ENCODE results near the gene RAD51B.
"Not testable (repeated sequence)": the region's sequence is repeated elsewhere in the genome, so short reads cannot be mapped to it uniquely, and the experiment has no call there.

The RAD51B gene

GRCh38 chr14:68036202-68036601 lies 216.6 kb downstream of the RAD51B start:
- H3K9ac ChIP-seq (ENCODE audit: low read length), result no peak overlapping the region
- no peaks in the 10 kb centered on the region for H3K4me1 ChIP-seq (ENCODE audit: control insufficient read depth, insufficient read depth, low read length)
- DNase-seq (ENCODE audit: low read depth), result no peak
- no peak overlapping the region for H3K4me3 ChIP-seq (ENCODE audit: low read length)
- H3K36me3 ChIP-seq (ENCODE audit: control insufficient read depth, insufficient read depth, low read length, severe bottlenecking), result no peaks in the 10 kb centered on the region
- no peaks in the 10 kb centered on the region for H3K27me3 ChIP-seq (replicated peaks; ENCODE audit: control insufficient read depth, insufficient read depth, low read length)
- H3K9me3 ChIP-seq (ENCODE audit: control insufficient read depth, low read length), result no peaks in the 10 kb centered on the region

DNA sequence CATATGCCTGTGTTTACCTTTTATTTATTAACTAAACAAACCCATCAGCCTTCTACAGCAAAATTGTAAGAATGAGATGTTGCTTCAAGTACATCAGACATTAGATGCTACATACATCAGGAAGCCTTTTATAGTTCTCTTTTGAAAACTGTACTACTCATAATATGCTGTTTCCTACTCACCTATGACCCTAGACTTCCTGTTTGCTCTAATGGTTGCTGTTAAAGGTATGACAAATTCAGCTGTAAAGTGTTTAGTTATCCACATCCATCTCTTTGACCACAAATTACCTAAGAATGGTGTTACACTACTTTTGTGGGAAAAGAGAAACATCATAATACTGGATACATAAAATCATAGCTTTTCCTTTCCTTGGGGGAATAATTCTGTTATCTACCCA lies 220.0 kb downstream of the RAD51B start:
- Histone ChIP-seq H3K27me3 (replicated peaks; ENCODE audit: control insufficient read depth, insufficient read depth, low read length) (no peaks in the 10 kb centered on the region), H3K36me3 (ENCODE audit: control insufficient read depth, insufficient read depth, low read length, severe bottlenecking) (no peaks in the 10 kb centered on the region), H3K4me1 (ENCODE audit: control insufficient read depth, insufficient read depth, low read length) (no peaks in the 10 kb centered on the region), H3K4me3 (ENCODE audit: low read length) (no peak overlapping the region), H3K9me3 (ENCODE audit: control insufficient read depth, low read length) (no peaks in the 10 kb centered on the region), H3K9ac (ENCODE audit: low read length) (no peak overlapping the region)
- DNase-seq (ENCODE audit: low read depth), result no peak

GRCh38 chr14:68040633-68041369 lies 221.2 kb downstream of the RAD51B start:
- H3K36me3 ChIP-seq (ENCODE audit: control insufficient read depth, insufficient read depth, low read length, severe bottlenecking), result no peaks in the 10 kb centered on the region
- DNase-seq (ENCODE audit: low read depth), result no peak
- H3K9me3 ChIP-seq (ENCODE audit: control insufficient read depth, low read length), result no peaks in the 10 kb centered on the region
- no peak overlapping the region for H3K9ac ChIP-seq (ENCODE audit: low read length)
- H3K27me3 ChIP-seq (replicated peaks; ENCODE audit: control insufficient read depth, insufficient read depth, low read length), result no peaks in the 10 kb centered on the region
- H3K4me1 ChIP-seq (ENCODE audit: control insufficient read depth, insufficient read depth, low read length), result no peaks in the 10 kb centered on the region
- H3K4me3 ChIP-seq (ENCODE audit: low read length), result no peak overlapping the region

DNA sequence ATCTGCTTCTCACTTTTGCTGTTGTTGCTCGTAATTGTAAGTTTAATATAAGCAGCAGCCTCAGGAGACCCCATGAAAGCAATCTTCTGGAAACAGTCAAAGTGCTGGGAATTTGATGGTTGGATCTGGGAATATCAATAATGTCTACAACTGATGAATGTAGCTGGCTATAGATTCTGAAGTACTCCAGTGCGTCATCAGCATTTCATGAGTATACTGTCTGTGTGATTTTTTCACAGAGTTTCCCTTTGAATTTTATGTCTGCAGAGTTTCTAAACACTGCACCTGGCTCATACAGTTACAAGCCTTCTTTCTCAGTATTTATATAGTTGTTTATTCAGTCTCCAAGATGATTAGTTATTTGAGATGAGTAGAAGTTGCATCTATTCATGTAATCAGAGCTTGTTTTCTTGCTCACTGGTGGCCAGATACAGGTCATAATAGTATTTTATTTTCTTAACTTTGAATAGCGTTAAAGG lies 222.3 kb downstream of the RAD51B start:
- Histone ChIP-seq H3K9ac (ENCODE audit: low read length) (no peak overlapping the region), H3K36me3 (ENCODE audit: control insufficient read depth, insufficient read depth, low read length, severe bottlenecking) (no peaks in the 10 kb centered on the region), H3K9me3 (ENCODE audit: control insufficient read depth, low read length) (no peaks in the 10 kb centered on the region), H3K4me3 (ENCODE audit: low read length) (no peak overlapping the region), H3K27me3 (replicated peaks; ENCODE audit: control insufficient read depth, insufficient read depth, low read length) (no peaks in the 10 kb centered on the region), H3K4me1 (ENCODE audit: control insufficient read depth, insufficient read depth, low read length) (no peaks in the 10 kb centered on the region)
- no peak for DNase-seq (ENCODE audit: low read depth)

DNA sequence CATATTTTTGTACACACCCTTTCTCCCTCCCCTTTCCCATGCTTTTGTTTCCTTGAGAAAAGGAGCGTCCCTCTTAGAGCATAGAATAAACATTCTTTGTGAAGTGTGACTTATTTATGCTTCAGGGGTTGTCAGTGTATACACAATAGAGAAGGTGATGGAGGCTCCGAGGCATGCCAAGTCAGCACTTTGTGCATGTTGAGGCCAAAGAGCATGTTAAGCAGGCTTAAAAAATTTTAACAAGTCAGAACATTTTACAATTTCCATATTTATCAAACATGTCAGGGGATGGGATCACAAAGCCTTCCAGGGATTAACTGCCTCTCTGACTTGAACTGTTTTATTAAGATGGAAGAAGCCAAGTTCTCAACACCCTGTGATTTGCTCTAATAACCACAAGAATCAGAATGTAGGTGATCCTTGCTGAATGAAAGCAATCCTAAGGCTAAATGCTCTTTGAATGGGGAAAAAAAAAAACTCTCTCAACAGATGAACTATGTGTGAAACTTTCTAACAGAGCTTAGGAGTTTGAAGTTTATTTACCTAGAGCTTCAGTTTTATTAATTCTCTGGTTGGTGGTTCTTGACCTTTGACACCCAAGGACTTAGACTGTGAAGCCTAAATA lies 223.1 kb downstream of the RAD51B start:
- Histone ChIP-seq H3K36me3 (ENCODE audit: control insufficient read depth, insufficient read depth, low read length, severe bottlenecking) (no peaks in the 10 kb centered on the region), H3K27me3 (replicated peaks; ENCODE audit: control insufficient read depth, insufficient read depth, low read length) (no peaks in the 10 kb centered on the region), H3K9me3 (ENCODE audit: control insufficient read depth, low read length) (no peaks in the 10 kb centered on the region), H3K4me1 (ENCODE audit: control insufficient read depth, insufficient read depth, low read length) (no peaks in the 10 kb centered on the region), H3K9ac (ENCODE audit: low read length) (no peak overlapping the region), H3K4me3 (ENCODE audit: low read length) (no peak overlapping the region)
- DNase-seq (ENCODE audit: low read depth), result no peak

DNA sequence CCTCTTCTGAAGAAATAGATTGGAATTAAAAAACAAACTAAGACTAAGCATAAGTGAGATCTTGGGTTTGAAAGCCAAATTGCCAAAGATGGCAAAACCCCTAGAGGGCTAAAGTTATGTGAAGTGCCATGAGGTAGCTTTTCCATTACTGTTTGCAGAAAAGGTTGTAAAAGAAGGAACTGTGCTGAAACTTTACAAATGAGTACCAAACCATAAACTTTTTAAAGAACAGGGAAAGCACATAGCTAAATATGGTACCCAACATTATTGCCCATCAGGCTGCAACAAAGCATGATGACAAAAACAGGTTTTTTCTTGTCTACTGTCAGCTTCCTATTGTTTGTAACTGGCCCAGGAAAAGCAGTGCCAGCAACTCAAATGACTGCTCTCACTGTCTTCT lies 224.2 kb downstream of the RAD51B start:
- DNase-seq (ENCODE audit: low read depth), result no peak

DNA sequence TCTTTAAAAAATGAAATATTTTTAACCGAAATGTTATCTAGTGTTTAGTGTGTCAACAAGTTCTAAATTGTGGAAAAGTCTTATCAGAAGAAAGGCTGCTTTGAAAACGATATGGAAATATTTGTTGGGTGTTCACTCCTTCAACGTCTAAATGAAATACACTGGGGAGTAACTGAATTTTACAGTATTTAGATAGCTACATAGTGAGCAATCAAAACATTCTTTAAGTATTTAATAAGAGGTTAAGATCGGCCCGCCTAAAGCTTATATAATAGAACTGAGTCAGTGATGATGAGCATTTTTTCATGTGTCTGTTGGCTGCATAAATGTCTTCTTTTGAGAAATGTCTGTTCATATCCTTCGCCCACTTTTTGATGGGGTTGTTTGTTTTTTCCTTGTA lies 228.3 kb downstream of the RAD51B start:
- Histone ChIP-seq H3K9me3 (ENCODE audit: control insufficient read depth, low read length) (no peaks in the 10 kb centered on the region), H3K36me3 (ENCODE audit: control insufficient read depth, insufficient read depth, low read length, severe bottlenecking) (no peaks in the 10 kb centered on the region), H3K4me1 (ENCODE audit: control insufficient read depth, insufficient read depth, low read length) (peaks cover 5% of the 10 kb centered on the region), H3K9ac (ENCODE audit: low read length) (no peak overlapping the region), H3K27me3 (replicated peaks; ENCODE audit: control insufficient read depth, insufficient read depth, low read length) (no peaks in the 10 kb centered on the region), H3K4me3 (ENCODE audit: low read length) (no peak overlapping the region)
- peak; percentile 43 for DNase-seq (ENCODE audit: low read depth)

More for the DNA sequence above, 224.2 kb downstream of the RAD51B start:
- no peaks in the 10 kb centered on the region for H3K36me3 ChIP-seq (ENCODE audit: control insufficient read depth, insufficient read depth, low read length, severe bottlenecking)
- H3K4me3 ChIP-seq (ENCODE audit: low read length), result no peak overlapping the region
- H3K4me1 ChIP-seq (ENCODE audit: control insufficient read depth, insufficient read depth, low read length), result no peaks in the 10 kb centered on the region
- H3K9me3 ChIP-seq (ENCODE audit: control insufficient read depth, low read length), result no peaks in the 10 kb centered on the region
- no peak overlapping the region for H3K9ac ChIP-seq (ENCODE audit: low read length)
- no peaks in the 10 kb centered on the region for H3K27me3 ChIP-seq (replicated peaks; ENCODE audit: control insufficient read depth, insufficient read depth, low read length)

DNA sequence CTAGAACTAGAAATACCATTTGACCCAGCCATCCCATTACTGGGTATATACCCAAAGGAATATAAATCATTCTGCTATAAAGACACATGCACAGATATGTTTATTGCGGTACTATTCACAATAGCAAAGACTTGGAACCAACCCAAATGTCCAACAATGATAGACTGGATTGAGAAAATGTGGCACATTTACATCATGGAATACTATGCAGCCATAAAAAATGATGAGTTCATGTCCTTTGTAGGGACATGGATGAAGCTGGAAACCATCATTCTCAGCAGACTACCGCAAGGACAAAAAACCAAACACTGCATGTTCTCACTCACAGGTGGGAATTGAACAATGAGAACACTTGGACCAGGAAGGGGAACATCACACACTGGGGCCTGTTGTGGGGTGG lies 229.2 kb downstream of the RAD51B start:
- DNase-seq (ENCODE audit: low read depth); H3K9me3 ChIP-seq (ENCODE audit: control insufficient read depth, low read length); H3K36me3 ChIP-seq (ENCODE audit: control insufficient read depth, insufficient read depth, low read length, severe bottlenecking); H3K4me3 ChIP-seq (ENCODE audit: low read length); H3K27me3 ChIP-seq (replicated peaks; ENCODE audit: control insufficient read depth, insufficient read depth, low read length); H3K4me1 ChIP-seq (ENCODE audit: control insufficient read depth, insufficient read depth, low read length); H3K9ac ChIP-seq (ENCODE audit: low read length): not testable (repeated sequence)

- Histone ChIP-seq H3K27me3 (replicated peaks; ENCODE audit: control insufficient read depth, insufficient read depth, low read length) (no peaks in the 10 kb centered on the region), H3K9me3 (ENCODE audit: control insufficient read depth, low read length) (no peaks in the 10 kb centered on the region)
Observed at GRCh38 chr14:68050177-68050576, 230.6 kb downstream of the RAD51B start.

DNA sequence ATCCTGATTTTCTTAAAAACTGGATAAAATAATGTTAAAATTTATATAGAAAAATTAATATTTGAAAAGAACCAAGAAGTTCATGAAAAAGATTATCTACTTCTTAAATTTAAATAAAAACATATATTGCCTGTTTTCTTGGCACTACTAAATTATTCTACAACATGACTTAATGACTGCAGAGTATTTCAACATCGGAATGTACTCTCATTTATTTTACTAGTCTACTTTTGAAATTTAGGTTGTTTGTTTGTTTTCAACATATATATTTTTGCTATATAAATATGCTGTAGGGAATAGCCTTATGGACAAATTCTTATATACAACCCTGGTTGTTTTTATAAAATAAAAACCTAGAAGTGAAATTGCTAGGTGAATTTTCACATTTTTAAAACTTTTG lies 231.6 kb downstream of the RAD51B start:
- Histone ChIP-seq H3K36me3 (ENCODE audit: control insufficient read depth, insufficient read depth, low read length, severe bottlenecking) (no peaks in the 10 kb centered on the region), H3K27me3 (replicated peaks; ENCODE audit: control insufficient read depth, insufficient read depth, low read length) (no peaks in the 10 kb centered on the region), H3K9ac (ENCODE audit: low read length) (no peak overlapping the region), H3K4me1 (ENCODE audit: control insufficient read depth, insufficient read depth, low read length) (peaks cover 5% of the 10 kb centered on the region), H3K4me3 (ENCODE audit: low read length) (no peak overlapping the region), H3K9me3 (ENCODE audit: control insufficient read depth, low read length) (no peaks in the 10 kb centered on the region)
- DNase-seq (ENCODE audit: low read depth), result peak; percentile 61

More at GRCh38 chr14:68050177-68050576, 230.6 kb downstream of the RAD51B start:
- no peaks in the 10 kb centered on the region for H3K36me3 ChIP-seq (ENCODE audit: control insufficient read depth, insufficient read depth, low read length, severe bottlenecking)
- no peak overlapping the region for H3K9ac ChIP-seq (ENCODE audit: low read length)
- H3K4me1 ChIP-seq (ENCODE audit: control insufficient read depth, insufficient read depth, low read length), result peaks cover 5% of the 10 kb centered on the region
- no peak overlapping the region for H3K4me3 ChIP-seq (ENCODE audit: low read length)
- no peak for DNase-seq (ENCODE audit: low read depth)

- H3K4me1 ChIP-seq (ENCODE audit: control insufficient read depth, insufficient read depth, low read length), result no peaks in the 10 kb centered on the region
Observed at GRCh38 chr14:68060198-68060597, 240.6 kb downstream of the RAD51B start.

More at GRCh38 chr14:68060198-68060597, 240.6 kb downstream of the RAD51B start:
- H3K9ac ChIP-seq (ENCODE audit: low read length), result no peak overlapping the region
- peaks cover 3% of the 10 kb centered on the region for H3K9me3 ChIP-seq (ENCODE audit: control insufficient read depth, low read length)
- H3K4me3 ChIP-seq (ENCODE audit: low read length), result no peak overlapping the region
- no peak for DNase-seq (ENCODE audit: low read depth)
- no peaks in the 10 kb centered on the region for H3K36me3 ChIP-seq (ENCODE audit: control insufficient read depth, insufficient read depth, low read length, severe bottlenecking)
- H3K27me3 ChIP-seq (replicated peaks; ENCODE audit: control insufficient read depth, insufficient read depth, low read length), result no peaks in the 10 kb centered on the region
